Astrocyte of the spinal cord (primary cell): ENCODE measurements around the gene PHC3.

Source experiments
- DNase-seq: peaks from one replicate; pipeline ENCODE4 v3.0.0; 2011; ENCODE audit warnings: low read depth, low spot score
- H3K4me3 ChIP-seq: 2 replicates; pipeline ENCODE4 v1.5.1; 2011; ENCODE audit warnings: low read depth, mild to moderate bottlenecking, low read length, moderate library complexity
- CTCF ChIP-seq: IDR thresholded peaks from 2 replicates; pipeline ENCODE4 v1.5.1; 2012; ENCODE audit warnings: low read depth, mild to moderate bottlenecking, low read length, inconsistent platforms
- in situ Hi-C: cut with HindIII; loops from 2 replicates; pipeline ENCODE4 v1.10.0; 2017; ENCODE audit warnings: low sequenced_read_pairs

PHC3 gene

GRCh38 chr3:170180908-170181885 is at the start of gene PHC3:
Gene PHC3 (minus strand): TSS chr3:170181733. CDS start chr3:170181715, 18 bp downstream.
- peak; percentile 91 for DNase-seq
- no peak for TF ChIP-seq CTCF
- H3K4me3 ChIP-seq: peak within 1 kb of the TSS; percentile 75
- in situ Hi-C loops: no loop called here

DNA sequence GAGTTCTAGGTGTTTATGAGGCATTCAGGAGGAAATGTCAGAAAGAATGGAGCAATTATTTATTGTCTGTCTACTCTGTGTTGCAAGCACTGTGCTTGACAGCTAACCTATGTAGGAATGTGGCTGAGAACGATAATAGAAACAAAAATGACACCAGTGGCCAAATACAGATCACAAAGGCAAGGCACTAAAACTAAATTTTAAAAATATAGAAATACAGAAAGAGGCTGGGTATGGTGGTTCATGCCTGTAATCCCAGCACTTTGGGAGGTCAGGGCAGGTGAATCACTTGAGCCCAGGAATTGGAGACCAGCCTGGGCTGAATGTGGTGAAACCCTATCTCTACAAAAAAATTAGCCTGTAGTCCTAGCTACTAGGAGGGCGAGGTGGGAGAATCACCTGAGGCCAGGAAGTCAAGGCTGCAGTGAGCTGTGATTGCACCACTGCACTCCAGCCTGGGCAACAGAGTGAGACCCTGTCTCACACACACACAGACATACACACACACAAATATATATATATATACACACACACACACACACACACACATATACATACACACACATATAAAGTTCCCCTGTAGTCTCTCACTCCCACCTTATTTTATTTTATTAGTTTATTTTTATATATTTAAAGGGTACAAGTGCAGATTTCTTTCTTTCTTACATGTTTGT is 46.7 kb upstream of the PHC3 start:
- DNase-seq: no peak
- no peak overlapping the region for H3K4me3 ChIP-seq
- in situ Hi-C loops: no loop called here
- TF ChIP-seq CTCF: no peak

DNA sequence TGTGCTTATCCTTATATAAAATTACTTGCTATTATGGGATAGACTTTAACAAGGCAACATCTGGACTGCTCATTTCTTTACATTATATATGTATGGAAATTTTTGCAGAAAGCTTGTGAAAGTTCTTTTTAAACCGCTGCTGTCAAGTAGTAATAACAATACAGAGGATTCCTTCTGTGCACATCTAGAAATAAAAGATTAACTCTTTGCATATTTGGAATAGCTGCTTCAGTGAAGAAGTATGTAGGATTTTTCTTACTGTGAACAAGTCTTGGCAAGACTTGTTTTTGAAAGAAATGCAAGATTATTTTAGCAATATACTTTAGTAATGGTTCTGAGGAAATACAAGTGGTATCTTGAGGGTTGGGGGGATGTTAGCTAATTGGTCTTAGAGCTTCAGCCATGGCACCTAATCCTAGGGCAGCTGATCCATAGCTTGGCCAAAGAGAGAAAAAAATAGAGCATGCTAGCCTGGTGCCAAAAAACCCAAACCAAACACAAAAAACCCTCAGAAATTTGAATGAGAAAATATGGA is 45.0 kb upstream of the PHC3 start:
- in situ Hi-C loops: no loop called here
- H3K4me3 ChIP-seq: no peak overlapping the region
- DNase-seq: peak; percentile 23
- TF ChIP-seq CTCF: no peak

GRCh38 chr3:170225166-170225565 is 43.6 kb upstream of the PHC3 start:
- TF ChIP-seq CTCF: no peak
- no peak overlapping the region for H3K4me3 ChIP-seq
- in situ Hi-C loops: no loop called here
- DNase-seq: no peak

- peak; percentile 37 for DNase-seq
- peak; percentile 19 for TF ChIP-seq CTCF
- H3K4me3 ChIP-seq: peak overlapping the region; percentile 78
- in situ Hi-C loops: no loop called here
These were observed 41.4 kb upstream of the PHC3 start for GRCh38 chr3:170222647-170223541.
